Psoas muscle (tissue), 8 donors: ENCODE measurements around the gene HADHA. TPM values are rescaled to one million over a fixed set of nuclear protein-coding genes. Genes with fewer than 3 reads are reported as not detected.

Experiments used
- ATAC-seq, 4 donors: fragments of 200-7000 bp; cut with Tn5 transposase; one replicate each; pipeline ENCODE4 v1.9.1; 2020; ENCODE audit warnings: moderate library complexity in 3 of 4, mild to moderate bottlenecking in 2 of 4
- DNase-seq, 2 donors: peaks; one replicate each; pipeline ENCODE4 v3.0.0-alpha.2; 2020
- H3K27ac ChIP-seq: fragments of 200-600 bp; one replicate; pipeline ENCODE4 v1.8.0; 2022
- H3K27me3 ChIP-seq, 3 donors: fragments of 200-600 bp in 1 of 3; one replicate each; pipeline versions ENCODE4 v1.6.1 to v1.8.0; 2013 to 2022; ENCODE audit warnings: low read length in 2 of 3, mild to moderate bottlenecking in 2 of 3, moderate library complexity in 1 of 3; ENCODE audit not compliant: insufficient read depth in 3 of 3
- H3K36me3 ChIP-seq, 2 donors: fragments of 200-600 bp in 1 of 2; one replicate each; pipeline versions ENCODE4 v1.6.1 to v1.8.0; 2013 to 2022; ENCODE audit warnings: low read depth in 1 of 2, mild to moderate bottlenecking in 1 of 2, moderate library complexity in 1 of 2; ENCODE audit not compliant: insufficient read depth in 1 of 2
- H3K4me1 ChIP-seq: fragments of 200-600 bp; one replicate; pipeline ENCODE4 v1.8.0; 2022
- H3K4me3 ChIP-seq: fragments of 200-600 bp; one replicate; pipeline ENCODE4 v1.8.0; 2022; ENCODE audit warnings: mild to moderate bottlenecking
- H3K9me3 ChIP-seq: fragments of 200-600 bp; one replicate; pipeline ENCODE4 v1.8.0; 2022
- CTCF ChIP-seq: fragments of 200-600 bp; IDR thresholded peaks from one replicate; pipeline ENCODE4 v1.8.0; 2022; ENCODE audit warnings: antibody characterized with exemption
- WGBS, 3 donors: extraction: QIAGEN DNeasy Blood & Tissue Kit; methylation state at CpG; one replicate each; pipeline versions ENCODE4 v1.1.6 to v1.1.7; 2013; 5-methylcytosine and 5-hydroxymethylcytosine counted together
- intact Hi-C, 2 donors: fragments of 100-400 bp; cut with DNase I; formaldehyde crosslinking; loops; one replicate each; pipeline versions ENCODE4 v1.11.0 to v1.14.2; 2022
- polyA plus RNA-seq, 3 donors: library from polyadenylated mRNA; stranded (reverse); fragments of 200-250 nt; gene quantifications; one replicate each; pipeline ENCODE4 v1.2.3, GENCODE V29; 2013
- total RNA-seq, 4 donors: library from RNA; stranded (reverse); fragmentation: NEBNext Ultra II Directional in 2 of 4; extraction: Animal tissue kit (Norgen Biotek cat#: 25700) in 2 of 4; gene quantifications; one replicate each; pipeline versions ENCODE4 v1.2.1 to v1.2.4, GENCODE V29; 2021 to 2023
- donor health status: healthy with polysubstance abuse.
- donor health status: DM: no; HTN: no; CAD: no; lungs with moderate emphysema.
- donor health status: Bipolar disorder and iron deficiency.
- donor health status: healthy.
- donor health status: DM: yes; HTN: yes; CAD: no.
- donor health status: DM: no; HTN: no; CAD: no.
- donor health status: DM: no; HTN: no; CAD: no.
- donor health status: DM: yes; HTN: yes; CAD: no.

The HADHA gene
- total and polyA plus RNA-seq, 7 donors, result 195 to 617 (median 350) TPM

GRCh38 chr2:26182887-26183630 lies 61.4 kb downstream of the HADHA start:
- H3K9me3 ChIP-seq, result no peaks in the 10 kb centered on the region
- ATAC-seq, result no peak
- WGBS, 3 donors, result 95 to 97% (median 96%) methylated on average over 11 of the region's 11 CpGs
- no peak overlapping the region for H3K4me3 ChIP-seq
- no peak for DNase-seq
- H3K36me3 ChIP-seq, result peaks cover 0 to 2% of the 10 kb centered on the region in 2 donors
- TF ChIP-seq CTCF, result no peak
- no peak overlapping the region for H3K27ac ChIP-seq
- H3K27me3 ChIP-seq, result peaks cover 0 to 4% (median 0%) of the 10 kb centered on the region in 3 donors
- intact Hi-C loops, result no loop called here
- peaks cover 7% of the 10 kb centered on the region for H3K4me1 ChIP-seq

GRCh38 chr2:26182441-26182840 lies 62.0 kb downstream of the HADHA start:
- no peak for TF ChIP-seq CTCF
- Histone ChIP-seq H3K4me1 (peaks cover 7% of the 10 kb centered on the region), H3K4me3 (no peak overlapping the region), H3K27me3 (peaks cover 0 to 4% (median 0%) of the 10 kb centered on the region in 3 donors), H3K9me3 (no peaks in the 10 kb centered on the region), H3K27ac (no peak overlapping the region), H3K36me3 (no peaks in the 10 kb centered on the region)
- intact Hi-C loops, result no loop called here
- 72 to 77% (median 77%) methylated on average over 5 of the region's 5 CpGs for WGBS, 3 donors
- no peak for ATAC-seq
- DNase-seq, result no peak

- intact Hi-C loops, result no loop called here
- DNase-seq (no peak), ATAC-seq (peak in 1 of 4 donors; percentile 21)
- Histone ChIP-seq H3K27me3 (peaks cover 0 to 7% (median 2%) of the 10 kb centered on the region in 3 donors), H3K9me3 (no peaks in the 10 kb centered on the region), H3K4me1 (peaks cover 7% of the 10 kb centered on the region), H3K36me3 (no peaks in the 10 kb centered on the region), H3K4me3 (peak overlapping the region; percentile 70), H3K27ac (no peak overlapping the region)
- WGBS, 3 donors, result 22 to 34% (median 34%) methylated on average over 11 to 12 of the region's 12 CpGs
- no peak for TF ChIP-seq CTCF
Observed at GRCh38 chr2:26179446-26179913, 65.0 kb downstream of the HADHA start.

- TF ChIP-seq CTCF, result no peak
- intact Hi-C loops, result no loop called here
- H3K27ac ChIP-seq, result no peak overlapping the region
Observed at GRCh38 chr2:26178746-26179436, 65.5 kb downstream of the HADHA start.

More at GRCh38 chr2:26178746-26179436, 65.5 kb downstream of the HADHA start:
- H3K9me3 ChIP-seq, result no peaks in the 10 kb centered on the region
- 3 to 8% (median 4%) methylated on average over 39 to 48 of the region's 48 CpGs for WGBS, 3 donors
- peak overlapping the region; percentile 70 for H3K4me3 ChIP-seq
- DNase-seq (peak in 1 of 2 donors; percentile 64), ATAC-seq (peak; percentile 31 to 72 (median 50))
- peaks cover 7% of the 10 kb centered on the region for H3K4me1 ChIP-seq
- H3K27me3 ChIP-seq, result peaks cover 0 to 13% (median 6%) of the 10 kb centered on the region in 3 donors
- H3K36me3 ChIP-seq, result no peaks in the 10 kb centered on the region
